HepG2 (cell line): ENCODE data around the gene ANTXR1. TPM values are rescaled to one million over a fixed set of nuclear protein-coding genes. Genes with fewer than 3 reads are reported as not detected.

Experiments used
- ATAC-seq: fragments of 200-7000 bp; cut with Tn5 transposase; 3 replicates; pipeline ENCODE4 v1.9.1; 2020; ENCODE audit warnings: mild to moderate bottlenecking, moderate library complexity
- BruUV-seq: library from RNA; stranded (reverse); fragments of 400-500 nt; replicated peaks from 2 replicates; lab custom pipeline; 2021; lab: Mats Ljungman, UMichigan
- CTCF ChIA-PET: fragments of 300-600 bp; formaldehyde crosslinking; extraction: SDS; loops from one replicate; lab custom pipeline; 2021; ENCODE audit warnings: low total read pairs, inconsistent platforms, low intra/inter-chr PET ratio; lab: Yijun Ruan, JAX
- POLR2A ChIA-PET: fragments of 350-600 bp; sonication (Branson Sonifier 250); formaldehyde crosslinking; loops from one replicate; lab custom pipeline; 2020; ENCODE audit warnings: antibody characterized with exemption, inconsistent platforms; lab: Yijun Ruan, JAX
- DNase-seq: peaks from one replicate; pipeline ENCODE4 v3.0.0-alpha.2; 2015; ENCODE audit warnings: low spot score
- FAIRE-seq: peaks from 3 replicates; lab custom pipeline; 2011; peaks lifted over from hg19 to GRCh38; lab: Jason Lieb, UNC
- H2AFZ ChIP-seq: one replicate; pipeline ENCODE4 v1.6.1; 2011; ENCODE audit warnings: low read length, inconsistent platforms
- H3K27ac ChIP-seq: fragments of 300-600 bp; 3 replicates; pipeline ENCODE4 v1.8.0; 2011; ENCODE audit warnings: mixed run types, mild to moderate bottlenecking, mixed read lengths, low read length, inconsistent platforms; ENCODE audit not compliant: insufficient read depth; ENCODE audit errors: extremely low read length
- H3K27me3 ChIP-seq, 2 experiments: fragments of 200-600 bp in 1 of 2; 2 replicates in 1 of 2; 3 replicates in 1 of 2; pipeline versions ENCODE4 v1.6.0 to v1.8.0; 2011; ENCODE audit warnings: low read length in 2 of 2, mild to moderate bottlenecking in 2 of 2, moderate library complexity in 2 of 2, inconsistent platforms in 1 of 2; ENCODE audit not compliant: insufficient read depth in 2 of 2, control insufficient read depth in 1 of 2
- H3K36me3 ChIP-seq, 2 experiments: fragments of 200-600 bp in 1 of 2; replicated peaks in 1 of 2; 2 replicates in 1 of 2; 3 replicates in 1 of 2; pipeline versions ENCODE4 v1.5.1 to v1.8.0; 2011; ENCODE audit warnings: low read length in 2 of 2, inconsistent platforms in 1 of 2; ENCODE audit not compliant: insufficient read depth in 2 of 2, control insufficient read depth in 1 of 2
- H3K4me1 ChIP-seq: 2 replicates; pipeline ENCODE4 v1.5.1; 2012; ENCODE audit warnings: low read length, inconsistent platforms; ENCODE audit not compliant: insufficient read depth
- H3K4me2 ChIP-seq: 2 replicates; pipeline ENCODE4 v1.6.0; 2011; ENCODE audit warnings: low read depth, low read length, inconsistent platforms
- H3K4me3 ChIP-seq, 3 experiments: fragments of 200-600 bp in 1 of 3; sonication (generic), shearing (Covaris generic) in 1 of 3; replicated peaks in 1 of 3; 2 replicates each; pipeline ENCODE4 v1.5.1; 2011 to 2016; ENCODE audit warnings: low read length in 3 of 3, inconsistent platforms in 2 of 3, low read depth in 2 of 3, mild to moderate bottlenecking in 2 of 3, control low read depth in 1 of 3, mixed read lengths in 1 of 3; ENCODE audit not compliant: insufficient read depth in 1 of 3
- H3K79me2 ChIP-seq: one replicate; pipeline ENCODE4 v1.6.1; 2011; ENCODE audit warnings: low read length, inconsistent platforms; ENCODE audit not compliant: insufficient read depth
- H3K9ac ChIP-seq: 2 replicates; pipeline ENCODE4 v1.6.0; 2011; ENCODE audit warnings: mild to moderate bottlenecking, low read depth, low read length, inconsistent platforms; ENCODE audit not compliant: insufficient read depth
- H3K9me3 ChIP-seq: 2 replicates; pipeline ENCODE4 v1.5.1; 2012; ENCODE audit warnings: mild to moderate bottlenecking, low read length
- H4K20me1 ChIP-seq: 2 replicates; pipeline ENCODE4 v1.6.0; 2011; ENCODE audit warnings: inconsistent platforms, mild to moderate bottlenecking, low read length, moderate library complexity; ENCODE audit not compliant: insufficient read depth
- CREM ChIP-seq, 2 experiments: sonication (generic) in 1 of 2; formaldehyde crosslinking in 1 of 2; IDR thresholded peaks; 2 replicates each; pipeline versions ENCODE4 v1.4.0 to v1.6.1; 2016 to 2020; ENCODE audit warnings: antibody characterized with exemption in 1 of 2, mild to moderate bottlenecking in 1 of 2, missing genetic modification reagents in 1 of 2
- FOXC1 ChIP-seq: sonication (generic); formaldehyde crosslinking; IDR thresholded peaks from 2 replicates; pipeline ENCODE4 v1.8.0; 2022; ENCODE audit warnings: mild to moderate bottlenecking, missing genetic modification reagents, borderline replicate concordance
- GLI4 ChIP-seq: sonication (generic); formaldehyde crosslinking; IDR thresholded peaks from 2 replicates; pipeline ENCODE4 v1.5.1; 2020; ENCODE audit warnings: missing genetic modification reagents, mild to moderate bottlenecking, moderate library complexity, borderline replicate concordance
- HMG20B ChIP-seq: conservative IDR thresholded peaks from 2 replicates; pipeline ENCODE4 v1.6.1; 2016; ENCODE audit warnings: missing genetic modification reagents, missing compliant biosample characterization
- MTA3 ChIP-seq: sonication (generic); formaldehyde crosslinking; IDR thresholded peaks from 2 replicates; pipeline ENCODE4 v1.4.0; 2020; ENCODE audit warnings: missing genetic modification reagents
- SIN3B ChIP-seq: fragments of 150-350 bp; IDR thresholded peaks from 2 replicates; pipeline ENCODE4 v1.6.1; 2014; ENCODE audit warnings: low read length
- U2AF2 ChIP-seq: fragments of 200-400 bp; formaldehyde crosslinking; IDR thresholded peaks from 2 replicates; pipeline ENCODE4 v1.6.1; 2017; ENCODE audit warnings: low read depth, mild to moderate bottlenecking, low read length
- ZFP1 ChIP-seq: IDR thresholded peaks from 2 replicates; pipeline ENCODE4 v1.6.1; 2016
- ZNF7 ChIP-seq: IDR thresholded peaks from 2 replicates; pipeline ENCODE4 v1.6.1; 2016; ENCODE audit warnings: missing biosample characterization, missing genetic modification reagents
- ZNF773 ChIP-seq: sonication (generic); formaldehyde crosslinking; IDR thresholded peaks from 2 replicates; pipeline ENCODE4 v1.4.0; 2020; ENCODE audit warnings: missing genetic modification reagents, borderline replicate concordance
- WGBS: methylation state at CpG from one replicate; pipeline ENCODE4 v1.1.6; 2017; ENCODE audit warnings: low lambda C conversion rate; 5-methylcytosine and 5-hydroxymethylcytosine counted together
- in situ Hi-C: cut with HindIII; loops from 2 replicates; pipeline ENCODE4 v1.10.0; 2017; ENCODE audit warnings: low pct_unique_long_range_greater_than_20kb; ENCODE audit not compliant: extremely low pct_ligation_motif_present
- intact Hi-C: fragments of 100-400 bp; cut with micrococcal nuclease; formaldehyde crosslinking; loops from one replicate; pipeline ENCODE4 v1.10.0; 2022; ENCODE audit not compliant: unreplicated experiment
- polyA plus RNA-seq, 8 experiments: library from polyadenylated mRNA; depleted of rRNA in 3 of 8; stranded (reverse) in 7 of 8; unstranded in 1 of 8; fragments of >200 nt; fragmentation: Illumina TruSeq in 4 of 8; extraction: Trizol in 4 of 8; gene quantifications; 2 replicates each; pipeline versions ENCODE4 v1.2.1 to v1.2.3, GENCODE V29; 2011 to 2016; ENCODE audit warnings: low read depth in 4 of 8, missing spikeins in 1 of 8, mixed read lengths in 1 of 8; ENCODE audit not compliant: insufficient read depth in 1 of 8
- total RNA-seq, 5 experiments: library from RNA; depleted of rRNA; stranded (reverse); fragments of >200 nt; fragmentation: Illumina TruSeq; extraction: Trizol; gene quantifications; 2 replicates each; pipeline ENCODE4 v1.2.3, GENCODE V29; 2016; ENCODE audit warnings: low read depth in 1 of 5
- TF ChIP-seq, protein P1 (sequence below): sonication (generic); formaldehyde crosslinking; IDR thresholded peaks from 2 replicates; pipeline ENCODE4 v1.4.0; 2020; ENCODE audit warnings: low read depth, missing genetic modification reagents
- TF ChIP-seq, protein P2 (sequence below): sonication (generic); formaldehyde crosslinking; conservative IDR thresholded peaks from 2 replicates; pipeline ENCODE4 v1.4.0; 2020; ENCODE audit warnings: missing genetic modification reagents
- TF ChIP-seq, protein P3 (sequence below): sonication (generic); formaldehyde crosslinking; IDR thresholded peaks from 2 replicates; pipeline ENCODE4 v1.4.0; 2020; ENCODE audit warnings: missing genetic modification reagents

ANTXR1 gene
- total and polyA plus RNA-seq, 2 of the 13 experiments (the other 11 are each of a cell fraction or from before 2014, with no cell fraction given), result 4.5 to 12.7 TPM

DNA sequence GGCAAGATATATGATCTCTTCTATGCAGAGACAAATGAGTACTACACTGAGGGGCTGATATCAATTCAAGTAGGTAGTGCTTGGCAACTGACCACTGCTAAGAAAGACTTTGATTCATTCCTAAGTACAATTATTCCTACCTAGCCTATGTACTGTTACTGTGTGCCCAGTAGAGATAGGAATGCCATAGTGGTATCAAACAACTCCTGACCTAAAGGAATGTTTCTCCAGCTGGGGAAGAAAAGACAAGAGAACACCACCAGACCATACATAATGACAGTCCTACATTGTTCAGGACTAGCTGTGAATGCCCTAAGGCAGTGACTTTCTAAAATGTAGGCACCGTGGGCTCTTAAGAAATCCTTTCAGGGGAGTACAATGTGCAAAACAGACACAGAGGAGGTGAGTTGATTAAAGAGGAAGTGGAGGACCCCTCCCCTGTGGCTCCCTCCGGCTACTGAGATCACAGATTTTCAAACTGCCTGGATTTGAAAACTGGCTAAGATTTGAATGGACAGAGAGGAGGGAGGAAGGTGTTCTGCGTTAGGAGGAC is 89.1 kb downstream of the ANTXR1 start:
- Histone ChIP-seq H3K9me3 (no peaks in the 10 kb centered on the region), H4K20me1 (no peaks in the 10 kb centered on the region), H3K36me3 (peaks cover 0 to 6% of the 10 kb centered on the region in 2 experiments; a peak in 1 of 5 replicates), H3K4me1 (peaks cover 12% of the 10 kb centered on the region), H3K4me3 (no peak overlapping the region), H3K4me2 (no peak overlapping the region), H3K9ac (no peak overlapping the region), H3K27ac (no peak overlapping the region), H3K27me3 (no peaks in the 10 kb centered on the region), H3K79me2 (no peaks in the 10 kb centered on the region), H2AFZ (no peak overlapping the region)
- CTCF ChIA-PET, result no interaction called here
- in situ Hi-C loops, result no loop called here
- DNase-seq (no peak), ATAC-seq (no peak), FAIRE-seq (no peak)
- intact Hi-C loops, result no loop called here
- TF ChIP-seq U2AF2 (no peak), HMG20B (CRISPR knock-in tag) (no peak), ZNF7 (no peak), ZFP1 (CRISPR knock-in tag) (no peak), CREM (IDR thresholded peaks at IDR 0.05) (no peak), CREM (CRISPR knock-in tag; IDR thresholded peaks at IDR 0.05) (no peak), GLI4 (CRISPR knock-in tag) (no peak), FOXC1 (no peak), MTA3 (no peak), SIN3B (no peak), ZNF773 (no peak)
- TF ChIP-seq, protein P1, sequence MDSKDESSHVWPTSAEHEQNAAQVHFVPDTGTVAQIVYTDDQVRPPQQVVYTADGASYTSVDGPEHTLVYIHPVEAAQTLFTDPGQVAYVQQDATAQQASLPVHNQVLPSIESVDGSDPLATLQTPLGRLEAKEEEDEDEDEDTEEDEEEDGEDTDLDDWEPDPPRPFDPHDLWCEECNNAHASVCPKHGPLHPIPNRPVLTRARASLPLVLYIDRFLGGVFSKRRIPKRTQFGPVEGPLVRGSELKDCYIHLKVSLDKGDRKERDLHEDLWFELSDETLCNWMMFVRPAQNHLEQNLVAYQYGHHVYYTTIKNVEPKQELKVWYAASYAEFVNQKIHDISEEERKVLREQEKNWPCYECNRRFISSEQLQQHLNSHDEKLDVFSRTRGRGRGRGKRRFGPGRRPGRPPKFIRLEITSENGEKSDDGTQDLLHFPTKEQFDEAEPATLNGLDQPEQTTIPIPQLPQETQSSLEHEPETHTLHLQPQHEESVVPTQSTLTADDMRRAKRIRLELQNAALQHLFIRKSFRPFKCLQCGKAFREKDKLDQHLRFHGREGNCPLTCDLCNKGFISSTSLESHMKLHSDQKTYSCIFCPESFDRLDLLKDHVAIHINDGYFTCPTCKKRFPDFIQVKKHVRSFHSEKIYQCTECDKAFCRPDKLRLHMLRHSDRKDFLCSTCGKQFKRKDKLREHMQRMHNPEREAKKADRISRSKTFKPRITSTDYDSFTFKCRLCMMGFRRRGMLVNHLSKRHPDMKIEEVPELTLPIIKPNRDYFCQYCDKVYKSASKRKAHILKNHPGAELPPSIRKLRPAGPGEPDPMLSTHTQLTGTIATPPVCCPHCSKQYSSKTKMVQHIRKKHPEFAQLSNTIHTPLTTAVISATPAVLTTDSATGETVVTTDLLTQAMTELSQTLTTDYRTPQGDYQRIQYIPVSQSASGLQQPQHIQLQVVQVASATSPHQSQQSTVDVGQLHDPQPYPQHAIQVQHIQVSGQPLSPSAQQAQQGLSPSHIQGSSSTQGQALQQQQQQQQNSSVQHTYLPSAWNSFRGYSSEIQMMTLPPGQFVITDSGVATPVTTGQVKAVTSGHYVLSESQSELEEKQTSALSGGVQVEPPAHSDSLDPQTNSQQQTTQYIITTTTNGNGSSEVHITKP (CRISPR knock-in tag), result no peak
- TF ChIP-seq, protein P2, sequence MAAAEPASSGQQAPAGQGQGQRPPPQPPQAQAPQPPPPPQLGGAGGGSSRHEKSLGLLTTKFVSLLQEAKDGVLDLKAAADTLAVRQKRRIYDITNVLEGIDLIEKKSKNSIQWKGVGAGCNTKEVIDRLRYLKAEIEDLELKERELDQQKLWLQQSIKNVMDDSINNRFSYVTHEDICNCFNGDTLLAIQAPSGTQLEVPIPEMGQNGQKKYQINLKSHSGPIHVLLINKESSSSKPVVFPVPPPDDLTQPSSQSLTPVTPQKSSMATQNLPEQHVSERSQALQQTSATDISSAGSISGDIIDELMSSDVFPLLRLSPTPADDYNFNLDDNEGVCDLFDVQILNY (CRISPR knock-in tag), result no peak
- TF ChIP-seq, protein P3, sequence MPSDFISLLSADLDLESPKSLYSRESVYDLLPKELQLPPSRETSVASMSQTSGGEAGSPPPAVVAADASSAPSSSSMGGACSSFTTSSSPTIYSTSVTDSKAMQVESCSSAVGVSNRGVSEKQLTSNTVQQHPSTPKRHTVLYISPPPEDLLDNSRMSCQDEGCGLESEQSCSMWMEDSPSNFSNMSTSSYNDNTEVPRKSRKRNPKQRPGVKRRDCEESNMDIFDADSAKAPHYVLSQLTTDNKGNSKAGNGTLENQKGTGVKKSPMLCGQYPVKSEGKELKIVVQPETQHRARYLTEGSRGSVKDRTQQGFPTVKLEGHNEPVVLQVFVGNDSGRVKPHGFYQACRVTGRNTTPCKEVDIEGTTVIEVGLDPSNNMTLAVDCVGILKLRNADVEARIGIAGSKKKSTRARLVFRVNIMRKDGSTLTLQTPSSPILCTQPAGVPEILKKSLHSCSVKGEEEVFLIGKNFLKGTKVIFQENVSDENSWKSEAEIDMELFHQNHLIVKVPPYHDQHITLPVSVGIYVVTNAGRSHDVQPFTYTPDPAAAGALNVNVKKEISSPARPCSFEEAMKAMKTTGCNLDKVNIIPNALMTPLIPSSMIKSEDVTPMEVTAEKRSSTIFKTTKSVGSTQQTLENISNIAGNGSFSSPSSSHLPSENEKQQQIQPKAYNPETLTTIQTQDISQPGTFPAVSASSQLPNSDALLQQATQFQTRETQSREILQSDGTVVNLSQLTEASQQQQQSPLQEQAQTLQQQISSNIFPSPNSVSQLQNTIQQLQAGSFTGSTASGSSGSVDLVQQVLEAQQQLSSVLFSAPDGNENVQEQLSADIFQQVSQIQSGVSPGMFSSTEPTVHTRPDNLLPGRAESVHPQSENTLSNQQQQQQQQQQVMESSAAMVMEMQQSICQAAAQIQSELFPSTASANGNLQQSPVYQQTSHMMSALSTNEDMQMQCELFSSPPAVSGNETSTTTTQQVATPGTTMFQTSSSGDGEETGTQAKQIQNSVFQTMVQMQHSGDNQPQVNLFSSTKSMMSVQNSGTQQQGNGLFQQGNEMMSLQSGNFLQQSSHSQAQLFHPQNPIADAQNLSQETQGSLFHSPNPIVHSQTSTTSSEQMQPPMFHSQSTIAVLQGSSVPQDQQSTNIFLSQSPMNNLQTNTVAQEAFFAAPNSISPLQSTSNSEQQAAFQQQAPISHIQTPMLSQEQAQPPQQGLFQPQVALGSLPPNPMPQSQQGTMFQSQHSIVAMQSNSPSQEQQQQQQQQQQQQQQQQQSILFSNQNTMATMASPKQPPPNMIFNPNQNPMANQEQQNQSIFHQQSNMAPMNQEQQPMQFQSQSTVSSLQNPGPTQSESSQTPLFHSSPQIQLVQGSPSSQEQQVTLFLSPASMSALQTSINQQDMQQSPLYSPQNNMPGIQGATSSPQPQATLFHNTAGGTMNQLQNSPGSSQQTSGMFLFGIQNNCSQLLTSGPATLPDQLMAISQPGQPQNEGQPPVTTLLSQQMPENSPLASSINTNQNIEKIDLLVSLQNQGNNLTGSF (CRISPR knock-in tag), result no peak
- 88% methylated on average over 3 of the region's 3 CpGs for WGBS
- POLR2A ChIA-PET, result no interaction called here
- no TSS peak for BruUV-seq
